Testis (tissue), 2 donors: ENCODE results near the gene BACH2.

Source experiments
- CTCF ChIP-seq, 3 experiments: fragments of 450-650 bp in 2 of 3; fragments of 200-600 bp in 1 of 3; sonication (generic) in 1 of 3; IDR thresholded peaks; one replicate each; pipeline ENCODE4 v1.5.1; 2016 to 2019; ENCODE audit warnings: antibody characterized with exemption in 3 of 3, mild to moderate bottlenecking in 2 of 3, moderate library complexity in 1 of 3
- POLR2A ChIP-seq: fragments of 450-650 bp; IDR thresholded peaks from one replicate; pipeline ENCODE4 v1.6.1; 2017; ENCODE audit warnings: antibody characterized with exemption, mild to moderate bottlenecking, moderate library complexity

- TF ChIP-seq CTCF (IDR thresholded peaks at IDR 0.05) (no peak), POLR2A (no peak)
Observed at GRCh38 chr6:90107771-90108282, 188.8 kb downstream of the BACH2 start.
